ENCODE measurements around the gene FLNB. TPM values are rescaled to one million over a fixed set of nuclear protein-coding genes. Genes with fewer than 3 reads are reported as not detected.

The FLNB gene
- total RNA-seq, 1 experiment from 2014 or later = 315 TPM

DNA sequence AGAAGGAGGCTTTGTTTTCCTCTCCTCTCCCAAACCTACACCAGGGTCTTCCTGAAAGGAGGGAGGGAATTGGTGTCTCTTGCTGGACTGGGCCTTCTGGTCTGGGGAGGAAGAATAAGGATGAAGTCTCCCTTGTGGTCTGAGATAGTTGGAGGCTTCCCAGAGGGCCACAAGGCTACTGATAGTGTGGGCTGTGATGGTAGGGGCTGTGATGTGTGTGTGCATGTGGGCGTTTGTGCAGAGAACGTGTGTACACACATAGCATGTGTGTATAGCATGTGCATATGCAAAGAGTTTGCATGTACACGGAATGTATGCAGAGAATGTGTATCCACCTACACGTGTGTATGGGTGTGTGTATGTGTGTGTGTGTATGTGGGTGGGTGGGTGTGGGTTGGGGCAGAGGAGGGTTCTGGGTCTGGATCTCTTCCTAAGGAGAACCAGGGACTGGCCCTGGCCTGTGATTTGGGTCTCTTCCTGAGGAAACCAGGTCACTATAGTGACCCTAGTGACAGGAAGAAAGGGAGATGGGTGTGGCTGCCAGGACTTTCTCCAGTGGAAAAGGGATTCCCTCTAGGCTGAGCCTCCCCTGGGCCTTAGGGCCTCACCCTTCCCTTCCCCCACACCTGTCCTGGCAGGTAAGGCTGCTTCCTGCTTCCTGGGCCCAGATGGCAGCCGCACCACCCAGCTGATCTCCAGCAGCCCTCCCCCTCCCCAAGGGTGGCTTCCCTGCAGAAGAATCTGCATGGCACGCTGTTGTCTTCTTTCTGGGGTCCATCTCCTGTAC is 1.7 kb downstream of the FLNB start:
- H3K9me3 Mint-ChIP-seq (ENCODE audit: unreplicated experiment) = no peaks in the 10 kb centered on the region
- intact Hi-C loops (cut with micrococcal nuclease; ENCODE audit: unreplicated experiment) = loop anchor here (2.0 to 5.0 kb wide), 3 partner anchors 49 to 165 kb away; no protein-coding TSS in a partner anchor
- H3K4me1 Mint-ChIP-seq (ENCODE audit: low read depth, unreplicated experiment) = peaks cover 25% of the 10 kb centered on the region
- peak; percentile 57 to 67 for DNase-seq
- peak overlapping the region; percentile 100 for H3K4me3 ChIP-seq (ENCODE audit: low read depth, low read length)
- peak overlapping the region; percentile 90 for H3K4me3 Mint-ChIP-seq (ENCODE audit: unreplicated experiment)
- H3K27me3 Mint-ChIP-seq (ENCODE audit: insufficient read depth, unreplicated experiment) = no peaks in the 10 kb centered on the region
- H3K36me3 ChIP-seq (ENCODE audit: control insufficient read depth, insufficient read depth, low read length) = peaks cover 2% of the 10 kb centered on the region; the same call in 1 of the 2 replicates
- ChIA-PET POLR2A (no interaction called here), CTCF (interaction anchor here (1.3 kb wide), 1 partner anchor 156 kb away, joined by 4 read pairs; no protein-coding TSS in a partner anchor)
- H3K27ac Mint-ChIP-seq (ENCODE audit: unreplicated experiment) = peak overlapping the region; percentile 63
- BruUV-seq (replicated peaks) = TSS peak; percentile 61
- peaks cover 69% of the 10 kb centered on the region for H3K4me1 ChIP-seq
- no peaks in the 10 kb centered on the region for H3K27me3 ChIP-seq (replicated peaks; ENCODE audit: control insufficient read depth, insufficient read depth, low read length)
- H3K36me3 Mint-ChIP-seq (ENCODE audit: insufficient read depth, unreplicated experiment) = peaks cover 43% of the 10 kb centered on the region
- no peaks in the 10 kb centered on the region for H3K9me3 ChIP-seq
- TF ChIP-seq, protein P1, sequence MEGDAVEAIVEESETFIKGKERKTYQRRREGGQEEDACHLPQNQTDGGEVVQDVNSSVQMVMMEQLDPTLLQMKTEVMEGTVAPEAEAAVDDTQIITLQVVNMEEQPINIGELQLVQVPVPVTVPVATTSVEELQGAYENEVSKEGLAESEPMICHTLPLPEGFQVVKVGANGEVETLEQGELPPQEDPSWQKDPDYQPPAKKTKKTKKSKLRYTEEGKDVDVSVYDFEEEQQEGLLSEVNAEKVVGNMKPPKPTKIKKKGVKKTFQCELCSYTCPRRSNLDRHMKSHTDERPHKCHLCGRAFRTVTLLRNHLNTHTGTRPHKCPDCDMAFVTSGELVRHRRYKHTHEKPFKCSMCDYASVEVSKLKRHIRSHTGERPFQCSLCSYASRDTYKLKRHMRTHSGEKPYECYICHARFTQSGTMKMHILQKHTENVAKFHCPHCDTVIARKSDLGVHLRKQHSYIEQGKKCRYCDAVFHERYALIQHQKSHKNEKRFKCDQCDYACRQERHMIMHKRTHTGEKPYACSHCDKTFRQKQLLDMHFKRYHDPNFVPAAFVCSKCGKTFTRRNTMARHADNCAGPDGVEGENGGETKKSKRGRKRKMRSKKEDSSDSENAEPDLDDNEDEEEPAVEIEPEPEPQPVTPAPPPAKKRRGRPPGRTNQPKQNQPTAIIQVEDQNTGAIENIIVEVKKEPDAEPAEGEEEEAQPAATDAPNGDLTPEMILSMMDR (IDR thresholded peaks at IDR 0.05; ENCODE audit: insufficient read depth in 1 of 2, low read depth in 1 of 2, low read length in 1 of 2, severe bottlenecking in 1 of 2, unreplicated experiment in 1 of 2) = no peak

- ChIA-PET CTCF (no interaction called here), POLR2A (no interaction called here)
- no peaks in the 10 kb centered on the region for H3K9me3 Mint-ChIP-seq (ENCODE audit: unreplicated experiment)
- TF ChIP-seq, protein P1 (IDR thresholded peaks at IDR 0.05; ENCODE audit: insufficient read depth in 1 of 2, low read depth in 1 of 2, low read length in 1 of 2, severe bottlenecking in 1 of 2, unreplicated experiment in 1 of 2) = no peak
- peak overlapping the region; percentile 90 for H3K4me3 Mint-ChIP-seq (ENCODE audit: unreplicated experiment)
- H3K27ac Mint-ChIP-seq (ENCODE audit: unreplicated experiment) = peak overlapping the region; percentile 80
- peaks cover 49% of the 10 kb centered on the region for H3K36me3 Mint-ChIP-seq (ENCODE audit: insufficient read depth, unreplicated experiment)
- Histone ChIP-seq H3K9me3 (no peaks in the 10 kb centered on the region), H3K27me3 (replicated peaks; ENCODE audit: control insufficient read depth, insufficient read depth, low read length) (no peaks in the 10 kb centered on the region), H3K4me3 (ENCODE audit: low read depth, low read length) (peak overlapping the region; percentile 100), H3K36me3 (ENCODE audit: control insufficient read depth, insufficient read depth, low read length) (peaks cover 2% of the 10 kb centered on the region; the same call in 1 of the 2 replicates), H3K4me1 (peaks cover 69% of the 10 kb centered on the region)
- no TSS peak for BruUV-seq (replicated peaks)
- no peak for DNase-seq
- no peaks in the 10 kb centered on the region for H3K27me3 Mint-ChIP-seq (ENCODE audit: insufficient read depth, unreplicated experiment)
- intact Hi-C loops (cut with micrococcal nuclease; ENCODE audit: unreplicated experiment) = no loop called here
- peaks cover 22% of the 10 kb centered on the region for H3K4me1 Mint-ChIP-seq (ENCODE audit: low read depth, unreplicated experiment)
Observed at GRCh38 chr3:58010562-58010961, 2.3 kb downstream of the FLNB start.

DNA sequence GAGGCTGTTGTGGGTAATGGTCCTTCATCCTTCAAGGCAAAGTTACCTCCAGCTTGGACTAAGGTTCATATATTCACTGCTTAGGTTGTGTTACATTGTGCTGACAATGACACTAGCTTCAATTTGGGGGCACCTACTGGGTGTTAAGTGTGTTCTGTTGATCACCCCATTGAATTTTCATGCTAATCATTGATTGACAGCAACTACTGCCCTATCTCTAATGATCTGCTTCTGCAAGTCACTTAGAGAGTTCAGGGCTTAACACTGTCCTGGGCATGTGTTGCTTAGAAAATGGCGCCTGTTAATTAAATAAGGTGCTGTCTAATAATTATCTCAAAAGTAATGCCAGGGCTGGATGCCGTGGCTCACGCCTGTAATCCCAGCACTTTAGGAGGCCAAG is 3.4 kb downstream of the FLNB start:
- Mint-ChIP-seq H3K4me3 (ENCODE audit: unreplicated experiment) (peak overlapping the region; percentile 90), H3K27ac (ENCODE audit: unreplicated experiment) (peak overlapping the region; percentile 80), H3K9me3 (ENCODE audit: unreplicated experiment) (no peaks in the 10 kb centered on the region), H3K4me1 (ENCODE audit: low read depth, unreplicated experiment) (peaks cover 18% of the 10 kb centered on the region), H3K27me3 (ENCODE audit: insufficient read depth, unreplicated experiment) (no peaks in the 10 kb centered on the region), H3K36me3 (ENCODE audit: insufficient read depth, unreplicated experiment) (peaks cover 56% of the 10 kb centered on the region)
- CTCF ChIA-PET = no interaction called here
- Histone ChIP-seq H3K27me3 (replicated peaks; ENCODE audit: control insufficient read depth, insufficient read depth, low read length) (no peaks in the 10 kb centered on the region), H3K36me3 (ENCODE audit: control insufficient read depth, insufficient read depth, low read length) (peaks cover 2% of the 10 kb centered on the region; the same call in 1 of the 2 replicates), H3K4me3 (ENCODE audit: low read depth, low read length) (no peak overlapping the region), H3K4me1 (peaks cover 64% of the 10 kb centered on the region), H3K9me3 (no peaks in the 10 kb centered on the region)
- DNase-seq = no peak
- TF ChIP-seq, protein P1 (IDR thresholded peaks at IDR 0.05; ENCODE audit: insufficient read depth in 1 of 2, low read depth in 1 of 2, low read length in 1 of 2, severe bottlenecking in 1 of 2, unreplicated experiment in 1 of 2) = no peak
- POLR2A ChIA-PET = no interaction called here
- no TSS peak for BruUV-seq (replicated peaks)
- intact Hi-C loops (cut with micrococcal nuclease; ENCODE audit: unreplicated experiment) = no loop called here

Measured in Caco-2 (cell line).